Measurements from ENCODE around the gene RNGTT. TPM values are rescaled to one million over a fixed set of nuclear protein-coding genes. Genes with fewer than 3 reads are reported as not detected.

RNGTT gene
- total RNA-seq, 4 donors from 2014 or later, result 12.2 to 17.5 (median 14.6) TPM

DNA sequence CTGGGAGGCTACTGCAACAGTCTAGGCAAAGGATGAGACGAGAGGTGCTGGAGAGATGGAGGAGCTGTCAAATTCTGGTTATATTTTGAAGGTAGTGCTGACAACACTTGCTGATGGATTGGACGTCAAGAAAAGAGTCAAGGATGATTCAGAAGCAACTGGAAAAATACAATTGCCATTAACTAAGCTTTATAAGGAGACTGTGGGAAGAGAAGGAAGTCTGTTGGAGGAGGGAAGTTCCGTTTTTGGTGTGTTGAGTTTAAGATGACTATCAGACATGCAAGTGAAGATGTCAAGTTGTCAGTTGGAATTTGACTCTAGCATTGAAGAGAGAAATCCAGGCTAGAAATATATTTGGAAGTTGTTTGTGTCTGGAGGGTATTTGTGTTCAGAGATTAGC, 358.1 kb downstream of the RNGTT start:
- TF ChIP-seq, protein P1, sequence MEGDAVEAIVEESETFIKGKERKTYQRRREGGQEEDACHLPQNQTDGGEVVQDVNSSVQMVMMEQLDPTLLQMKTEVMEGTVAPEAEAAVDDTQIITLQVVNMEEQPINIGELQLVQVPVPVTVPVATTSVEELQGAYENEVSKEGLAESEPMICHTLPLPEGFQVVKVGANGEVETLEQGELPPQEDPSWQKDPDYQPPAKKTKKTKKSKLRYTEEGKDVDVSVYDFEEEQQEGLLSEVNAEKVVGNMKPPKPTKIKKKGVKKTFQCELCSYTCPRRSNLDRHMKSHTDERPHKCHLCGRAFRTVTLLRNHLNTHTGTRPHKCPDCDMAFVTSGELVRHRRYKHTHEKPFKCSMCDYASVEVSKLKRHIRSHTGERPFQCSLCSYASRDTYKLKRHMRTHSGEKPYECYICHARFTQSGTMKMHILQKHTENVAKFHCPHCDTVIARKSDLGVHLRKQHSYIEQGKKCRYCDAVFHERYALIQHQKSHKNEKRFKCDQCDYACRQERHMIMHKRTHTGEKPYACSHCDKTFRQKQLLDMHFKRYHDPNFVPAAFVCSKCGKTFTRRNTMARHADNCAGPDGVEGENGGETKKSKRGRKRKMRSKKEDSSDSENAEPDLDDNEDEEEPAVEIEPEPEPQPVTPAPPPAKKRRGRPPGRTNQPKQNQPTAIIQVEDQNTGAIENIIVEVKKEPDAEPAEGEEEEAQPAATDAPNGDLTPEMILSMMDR (IDR thresholded peaks at IDR 0.05), result no peak
- TF ChIP-seq EP300 (IDR thresholded peaks at IDR 0.05) (no peak), POLR2AphosphoS5 (IDR thresholded peaks at IDR 0.05) (no peak), POLR2A (IDR thresholded peaks at IDR 0.05) (no peak)
- H3K9me3 ChIP-seq, result no peaks in the 10 kb centered on the region
- no peaks in the 10 kb centered on the region for H3K36me3 ChIP-seq
- no peaks in the 10 kb centered on the region for H3K4me1 ChIP-seq
- no peak overlapping the region for H3K27ac ChIP-seq
- no peak overlapping the region for H3K4me3 ChIP-seq
- WGBS, 2 donors (ENCODE audit: low coverage in 1 of 2), result 64 to 66% methylated on average over 3 of the region's 3 CpGs
- ATAC-seq, result no peak
- no peaks in the 10 kb centered on the region for H3K27me3 ChIP-seq

DNA sequence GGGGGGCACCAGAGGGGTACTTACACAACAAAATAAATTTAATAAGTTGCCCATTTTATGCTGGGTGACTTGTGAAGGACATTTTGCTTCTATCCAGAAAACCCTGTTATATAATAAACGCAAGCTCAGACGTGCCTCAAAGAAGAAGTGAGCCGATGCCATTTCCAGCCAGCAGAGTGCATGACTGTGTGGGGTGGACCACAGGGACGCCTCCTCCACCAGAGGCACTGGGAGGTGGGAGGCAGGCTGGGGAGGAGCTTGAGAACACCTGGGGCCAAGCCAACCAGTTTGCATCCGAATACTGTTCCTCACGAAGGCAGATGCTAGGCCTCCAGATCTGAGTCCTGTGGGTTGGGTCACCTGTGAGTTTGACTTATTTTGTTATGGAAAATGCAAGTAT, 363.8 kb downstream of the RNGTT start:
- Histone ChIP-seq H3K4me3 (no peak overlapping the region), H3K27me3 (no peaks in the 10 kb centered on the region), H3K9me3 (no peaks in the 10 kb centered on the region), H3K36me3 (no peaks in the 10 kb centered on the region), H3K4me1 (no peaks in the 10 kb centered on the region), H3K27ac (no peak overlapping the region)
- no peak for ATAC-seq
- TF ChIP-seq EP300 (IDR thresholded peaks at IDR 0.05) (no peak), POLR2AphosphoS5 (IDR thresholded peaks at IDR 0.05) (no peak), POLR2A (IDR thresholded peaks at IDR 0.05) (no peak)
- TF ChIP-seq, protein P1 (IDR thresholded peaks at IDR 0.05), result no peak
- WGBS, 2 donors (ENCODE audit: low coverage in 1 of 2), result 95% methylated on average over 6 of the region's 6 CpGs; no CpG with 5 or more reads in 1 of the 2 donors

DNA sequence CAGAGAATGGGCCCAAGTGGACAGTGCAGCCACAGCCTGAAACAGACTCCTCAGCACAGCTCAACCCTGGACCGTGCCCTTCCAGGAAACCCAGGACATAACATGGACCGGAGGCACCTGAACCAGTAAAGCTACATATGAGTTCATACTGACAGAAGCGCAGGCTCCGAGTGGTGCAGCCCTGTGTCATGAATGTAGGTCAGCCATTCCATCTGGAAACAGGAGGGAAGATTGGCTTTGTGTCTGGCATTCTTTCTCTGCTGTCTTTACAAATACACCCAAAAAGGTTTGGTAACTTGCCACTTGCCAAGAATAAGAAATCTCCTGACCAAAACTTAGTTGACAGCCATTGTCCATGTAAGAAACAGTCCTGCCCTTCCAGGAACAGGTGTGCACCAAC, 366.6 kb downstream of the RNGTT start:
- no peaks in the 10 kb centered on the region for H3K36me3 ChIP-seq
- no peaks in the 10 kb centered on the region for H3K9me3 ChIP-seq
- 85 to 100% methylated on average over 1 to 2 of the region's 4 CpGs for WGBS, 2 donors (ENCODE audit: low coverage in 1 of 2)
- no peak overlapping the region for H3K4me3 ChIP-seq
- no peaks in the 10 kb centered on the region for H3K27me3 ChIP-seq
- TF ChIP-seq, protein P1 (IDR thresholded peaks at IDR 0.05), result no peak
- TF ChIP-seq POLR2A (IDR thresholded peaks at IDR 0.05), result no peak
- no peak for TF ChIP-seq EP300 (IDR thresholded peaks at IDR 0.05)
- TF ChIP-seq POLR2AphosphoS5 (IDR thresholded peaks at IDR 0.05), result no peak
- H3K4me1 ChIP-seq, result no peaks in the 10 kb centered on the region
- no peak overlapping the region for H3K27ac ChIP-seq
- no peak for ATAC-seq

DNA sequence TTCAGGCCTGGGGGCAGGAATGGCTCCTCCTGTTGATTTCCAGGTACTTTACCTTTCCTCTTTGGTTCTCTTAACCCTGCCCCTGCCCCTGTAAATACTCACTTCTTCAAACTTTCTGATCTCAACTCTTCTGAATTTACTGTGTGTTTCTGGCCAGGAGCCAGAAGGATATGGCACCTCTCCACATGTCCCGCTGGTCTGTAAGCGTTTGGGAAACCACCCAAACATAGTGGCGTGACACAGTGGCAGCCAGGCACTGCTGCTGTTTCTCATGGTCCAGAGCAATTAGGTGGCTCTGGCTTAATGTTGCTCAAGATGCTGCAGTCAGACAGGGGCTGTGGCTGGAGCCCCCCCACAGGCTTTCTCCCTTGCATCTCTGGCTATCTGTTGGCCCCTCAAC, 374.5 kb downstream of the RNGTT start:
- Histone ChIP-seq H3K4me3 (no peak overlapping the region), H3K36me3 (no peaks in the 10 kb centered on the region), H3K27me3 (peaks cover 18% of the 10 kb centered on the region), H3K4me1 (peaks cover 0 to 15% (median 0%) of the 10 kb centered on the region in 3 donors), H3K9me3 (no peaks in the 10 kb centered on the region), H3K27ac (no peak overlapping the region)
- TF ChIP-seq POLR2A (IDR thresholded peaks at IDR 0.05), result no peak
- no peak for TF ChIP-seq POLR2AphosphoS5 (IDR thresholded peaks at IDR 0.05)
- TF ChIP-seq, protein P1 (IDR thresholded peaks at IDR 0.05), result no peak
- no CpG with 5 or more reads among the region's 3 CpGs for WGBS, 2 donors (ENCODE audit: low coverage in 1 of 2)
- ATAC-seq, result no peak

DNA sequence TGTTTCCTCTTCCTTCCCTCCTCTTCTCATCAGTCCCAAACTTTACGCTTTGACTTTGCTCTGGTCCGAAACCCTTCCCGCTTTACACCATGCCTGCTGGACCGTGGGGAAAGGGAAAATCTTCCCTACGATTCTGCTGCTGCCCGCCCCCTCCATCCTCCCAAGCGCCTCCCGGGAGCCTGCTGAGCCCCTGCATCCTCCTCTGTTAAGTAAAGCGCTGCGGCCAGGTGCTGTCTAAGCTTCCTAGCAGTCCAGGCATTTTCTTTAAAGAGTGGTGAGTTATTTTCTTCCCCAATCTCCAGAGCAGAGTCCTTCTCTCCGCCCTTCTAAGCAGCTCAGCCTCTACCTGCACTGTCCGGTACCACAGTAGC, 376.3 kb downstream of the RNGTT start:
- peaks cover 18% of the 10 kb centered on the region for H3K27me3 ChIP-seq
- no peak overlapping the region for H3K4me3 ChIP-seq
- H3K9me3 ChIP-seq, result peaks cover 0 to 13% (median 0%) of the 10 kb centered on the region in 3 donors
- peaks cover 0 to 15% (median 0%) of the 10 kb centered on the region in 3 donors for H3K4me1 ChIP-seq
- TF ChIP-seq POLR2AphosphoS5 (IDR thresholded peaks at IDR 0.05) (no peak), EP300 (IDR thresholded peaks at IDR 0.05) (no peak)
- TF ChIP-seq, protein P1 (IDR thresholded peaks at IDR 0.05), result no peak
- ATAC-seq, result no peak
- H3K27ac ChIP-seq, result no peak overlapping the region
- H3K36me3 ChIP-seq, result no peaks in the 10 kb centered on the region
- WGBS, 2 donors (ENCODE audit: low coverage in 1 of 2), result 14 to 40% methylated on average over 4 to 9 of the region's 12 CpGs
